Osteocyte (in vitro differentiated cells): ENCODE data around the gene MYRF. TPM values are rescaled to one million over a fixed set of nuclear protein-coding genes. Genes with fewer than 3 reads are reported as not detected.

Source experiments
- DNase-seq: peaks from one replicate; pipeline ENCODE4 v3.0.0; 2021; ENCODE audit warnings: mixed read lengths; ENCODE audit not compliant: unreplicated experiment; ENCODE audit errors: extremely low spot score
- H3K27ac Mint-ChIP-seq: one replicate; pipeline ENCODE4 v1.8.0; 2021; ENCODE audit warnings: mild to moderate bottlenecking, mixed read lengths; ENCODE audit not compliant: unreplicated experiment
- H3K27me3 Mint-ChIP-seq: one replicate; pipeline ENCODE4 v1.8.0; 2021; ENCODE audit warnings: mixed read lengths; ENCODE audit not compliant: unreplicated experiment
- H3K36me3 Mint-ChIP-seq: one replicate; pipeline ENCODE4 v1.8.0; 2021; ENCODE audit warnings: mixed read lengths; ENCODE audit not compliant: unreplicated experiment
- H3K4me1 Mint-ChIP-seq: one replicate; pipeline ENCODE4 v1.8.0; 2021; ENCODE audit warnings: mixed read lengths; ENCODE audit not compliant: unreplicated experiment
- H3K4me3 Mint-ChIP-seq: one replicate; pipeline ENCODE4 v1.8.0; 2021; ENCODE audit warnings: mild to moderate bottlenecking, moderate library complexity, mixed read lengths; ENCODE audit not compliant: unreplicated experiment
- H3K9me3 Mint-ChIP-seq: one replicate; pipeline ENCODE4 v1.8.0; 2021; ENCODE audit warnings: mixed read lengths; ENCODE audit not compliant: unreplicated experiment
- total RNA-seq: library from RNA; stranded (reverse); gene quantifications from 2 replicates; pipeline ENCODE4 v1.2.1, GENCODE V29; 2021
- TF ChIP-seq, protein P1 (sequence below): fragments of 200-600 bp; sonication (generic); IDR thresholded peaks from 2 replicates; pipeline ENCODE4 v1.5.0; 2021; ENCODE audit warnings: antibody characterized with exemption, mild to moderate bottlenecking, moderate library complexity

MYRF gene
- total RNA-seq, 1 donor from 2014 or later = 0.43 TPM

GRCh38 chr11:61810671-61811175, 58.3 kb downstream of the MYRF start:
- Mint-ChIP-seq H3K9me3 (no peaks in the 10 kb centered on the region), H3K27ac (no peak overlapping the region), H3K27me3 (no peaks in the 10 kb centered on the region), H3K4me3 (no peak overlapping the region), H3K4me1 (peaks cover 12% of the 10 kb centered on the region), H3K36me3 (peaks cover 13% of the 10 kb centered on the region)
- DNase-seq = no peak
- TF ChIP-seq, protein P1, sequence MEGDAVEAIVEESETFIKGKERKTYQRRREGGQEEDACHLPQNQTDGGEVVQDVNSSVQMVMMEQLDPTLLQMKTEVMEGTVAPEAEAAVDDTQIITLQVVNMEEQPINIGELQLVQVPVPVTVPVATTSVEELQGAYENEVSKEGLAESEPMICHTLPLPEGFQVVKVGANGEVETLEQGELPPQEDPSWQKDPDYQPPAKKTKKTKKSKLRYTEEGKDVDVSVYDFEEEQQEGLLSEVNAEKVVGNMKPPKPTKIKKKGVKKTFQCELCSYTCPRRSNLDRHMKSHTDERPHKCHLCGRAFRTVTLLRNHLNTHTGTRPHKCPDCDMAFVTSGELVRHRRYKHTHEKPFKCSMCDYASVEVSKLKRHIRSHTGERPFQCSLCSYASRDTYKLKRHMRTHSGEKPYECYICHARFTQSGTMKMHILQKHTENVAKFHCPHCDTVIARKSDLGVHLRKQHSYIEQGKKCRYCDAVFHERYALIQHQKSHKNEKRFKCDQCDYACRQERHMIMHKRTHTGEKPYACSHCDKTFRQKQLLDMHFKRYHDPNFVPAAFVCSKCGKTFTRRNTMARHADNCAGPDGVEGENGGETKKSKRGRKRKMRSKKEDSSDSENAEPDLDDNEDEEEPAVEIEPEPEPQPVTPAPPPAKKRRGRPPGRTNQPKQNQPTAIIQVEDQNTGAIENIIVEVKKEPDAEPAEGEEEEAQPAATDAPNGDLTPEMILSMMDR = no peak

DNA sequence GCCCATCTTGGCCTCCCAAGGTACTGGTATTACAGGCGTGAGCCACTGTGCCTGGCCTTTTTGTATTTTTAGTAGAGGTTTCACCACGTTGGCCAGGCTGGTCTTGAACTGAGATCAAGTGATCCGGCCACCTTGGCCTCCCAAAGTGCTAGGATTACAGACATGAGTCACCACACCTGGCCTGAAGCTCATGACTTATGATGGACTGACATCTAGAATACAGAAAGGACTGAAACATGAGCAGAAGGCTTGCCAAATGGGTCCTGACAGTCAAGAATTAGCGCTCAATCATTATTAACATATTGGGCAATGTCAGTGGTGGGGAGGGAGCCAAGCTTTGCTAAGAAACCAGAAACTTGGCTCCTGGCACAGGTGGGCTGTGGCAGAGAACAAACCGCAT, 59.4 kb downstream of the MYRF start:
- Mint-ChIP-seq H3K4me3 (no peak overlapping the region), H3K4me1 (peaks cover 12% of the 10 kb centered on the region), H3K36me3 (peaks cover 12% of the 10 kb centered on the region), H3K27me3 (no peaks in the 10 kb centered on the region), H3K27ac (no peak overlapping the region), H3K9me3 (no peaks in the 10 kb centered on the region)
- no peak for DNase-seq
- TF ChIP-seq, protein P1 = no peak

GRCh38 chr11:61812736-61813411, 60.4 kb downstream of the MYRF start:
- Mint-ChIP-seq H3K36me3 (peaks cover 7% of the 10 kb centered on the region), H3K4me3 (no peak overlapping the region), H3K9me3 (no peaks in the 10 kb centered on the region), H3K4me1 (peaks cover 18% of the 10 kb centered on the region), H3K27me3 (no peaks in the 10 kb centered on the region), H3K27ac (no peak overlapping the region)
- DNase-seq = no peak
- TF ChIP-seq, protein P1 = no peak

DNA sequence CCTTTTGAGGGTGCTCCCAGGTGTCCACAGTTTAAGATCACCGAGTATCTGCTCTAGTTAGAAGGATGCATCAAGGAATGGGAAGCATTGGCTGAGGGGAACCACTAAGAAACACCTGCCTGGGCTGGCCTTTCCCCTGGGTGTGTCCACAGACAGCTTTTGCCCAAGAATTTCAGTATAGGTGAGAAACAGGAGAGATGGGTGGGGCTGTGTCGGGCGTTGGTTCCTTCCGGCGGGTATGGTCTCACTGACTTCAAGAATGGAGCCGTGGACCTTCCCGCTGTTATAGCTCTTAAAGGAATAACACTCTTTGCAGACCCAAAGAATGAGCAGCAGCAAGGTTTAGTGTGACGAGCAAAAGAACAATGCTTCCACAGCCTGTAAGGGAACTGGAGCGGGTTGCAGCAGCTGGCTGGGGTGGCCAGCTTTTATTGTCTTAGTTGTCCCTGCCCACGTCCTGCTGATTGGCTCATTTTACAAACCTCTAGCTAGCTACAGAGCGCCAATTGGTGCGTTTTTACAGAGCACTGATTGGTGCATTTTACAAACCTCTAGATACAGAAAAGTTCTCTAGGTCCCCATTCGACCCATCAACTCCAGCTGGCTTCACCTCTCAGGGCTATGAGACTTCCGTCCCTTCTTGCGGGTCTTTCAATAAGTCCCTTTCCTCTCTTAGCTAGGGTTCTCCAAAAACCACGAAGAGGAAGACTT, 62.0 kb downstream of the MYRF start:
- Mint-ChIP-seq H3K36me3 (peaks cover 4% of the 10 kb centered on the region), H3K9me3 (no peaks in the 10 kb centered on the region), H3K27me3 (no peaks in the 10 kb centered on the region), H3K27ac (peak overlapping the region; percentile 99), H3K4me1 (peaks cover 21% of the 10 kb centered on the region), H3K4me3 (peak overlapping the region; percentile 96)
- TF ChIP-seq, protein P1 = no peak
- no peak for DNase-seq
